HG02763 (cell line): ENCODE measurements around the gene MRPL52.
A peak's percentile ranks its signal among the peaks of the same experiment; 100 is the strongest.
"Not testable (repeated sequence)": the region's sequence is repeated elsewhere in the genome, so short reads cannot be mapped to it uniquely, and the experiment has no call there.

Experiments
- ATAC-seq: cut with Tn5 transposase; IDR thresholded peaks from one replicate; pipeline ENCODE4 v1.9.1; 2021; ENCODE audit warnings: mild to moderate bottlenecking, moderate library complexity; ENCODE audit not compliant: unreplicated experiment

MRPL52 gene

GRCh38 chr14:22829661-22830442 lies at the start of gene MRPL52:
MRPL52 (plus strand) TSS chr14:22829887; CDS start chr14:22829913, 26 bp downstream.
- peak; percentile 83 for ATAC-seq

GRCh38 chr14:22780105-22780679 lies 49.5 kb upstream of the MRPL52 start:
- ATAC-seq, result no peak

GRCh38 chr14:22780941-22781300 lies 48.8 kb upstream of the MRPL52 start:
- no peak for ATAC-seq

- no peak for ATAC-seq
Observed at GRCh38 chr14:22781301-22781991, 48.2 kb upstream of the MRPL52 start.

- ATAC-seq, result no peak
Observed at GRCh38 chr14:22786685-22787084, 43.0 kb upstream of the MRPL52 start.

GRCh38 chr14:22791301-22791700 lies 38.4 kb upstream of the MRPL52 start:
- no peak for ATAC-seq

- no peak for ATAC-seq
Observed at GRCh38 chr14:22792158-22792557, 37.5 kb upstream of the MRPL52 start.

GRCh38 chr14:22793550-22793949 lies 36.1 kb upstream of the MRPL52 start:
- ATAC-seq, result not testable (repeated sequence)

- ATAC-seq, result no peak
Observed at GRCh38 chr14:22793976-22794375, 35.7 kb upstream of the MRPL52 start.

- ATAC-seq, result no peak
Observed at GRCh38 chr14:22794551-22794951, 35.1 kb upstream of the MRPL52 start.

GRCh38 chr14:22796087-22796707 lies 33.5 kb upstream of the MRPL52 start:
- peak; percentile 49 for ATAC-seq

- no peak for ATAC-seq
Observed at GRCh38 chr14:22797017-22797917, 32.4 kb upstream of the MRPL52 start.

GRCh38 chr14:22798528-22798927 lies 31.2 kb upstream of the MRPL52 start:
- no peak for ATAC-seq

GRCh38 chr14:22800346-22800745 lies 29.3 kb upstream of the MRPL52 start:
- ATAC-seq, result no peak

GRCh38 chr14:22801716-22802115 lies 28.0 kb upstream of the MRPL52 start:
- no peak for ATAC-seq

GRCh38 chr14:22802860-22803686 lies 26.6 kb upstream of the MRPL52 start:
- ATAC-seq, result peak; percentile 55

GRCh38 chr14:22803687-22803974 lies 26.1 kb upstream of the MRPL52 start:
- ATAC-seq, result peak; percentile 62

- not testable (repeated sequence) for ATAC-seq
Observed at GRCh38 chr14:22805235-22805634, 24.5 kb upstream of the MRPL52 start.

- no peak for ATAC-seq
Observed at GRCh38 chr14:22807432-22808087, 22.1 kb upstream of the MRPL52 start.
